ENCODE results near the gene CACNG4.

DNA sequence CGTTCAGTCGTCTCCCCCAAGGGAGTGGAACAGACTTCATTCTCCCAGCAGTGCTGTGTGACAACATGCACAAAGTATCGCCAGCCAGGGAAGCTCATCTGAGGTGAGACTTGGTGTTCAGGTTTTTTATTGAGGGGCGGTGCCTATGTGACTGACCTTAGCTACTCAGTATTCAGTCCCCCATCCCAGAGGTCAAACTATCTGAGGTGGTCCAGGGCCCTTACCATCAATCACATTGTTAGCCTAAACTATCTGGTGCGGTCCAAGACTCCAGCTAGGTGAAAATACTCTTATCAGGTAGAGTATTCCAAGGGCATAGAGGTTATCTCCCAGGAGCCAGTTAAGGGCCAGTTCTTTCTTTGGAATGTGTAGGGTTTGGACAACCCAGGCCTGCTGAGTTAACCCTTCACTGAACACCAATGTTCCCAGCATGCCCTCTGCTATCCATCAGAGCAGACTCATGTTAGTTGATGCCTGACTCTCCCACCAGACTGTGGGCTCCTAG lies 74.4 kb downstream of the CACNG4 start:
- TF ChIP-seq RARB (CRISPR knock-in tag; IDR thresholded peaks at IDR 0.05) (no peak), ARNTL (CRISPR knock-in tag; IDR thresholded peaks at IDR 0.05; ENCODE audit: borderline replicate concordance, low read depth) (no peak), ZFP3 (CRISPR knock-in tag; IDR thresholded peaks at IDR 0.05) (no peak), CREB5 (CRISPR knock-in tag; IDR thresholded peaks at IDR 0.05; ENCODE audit: low read depth) (no peak), GLIS3 (CRISPR knock-in tag; IDR thresholded peaks at IDR 0.05) (no peak), TCF4 (CRISPR knock-in tag; IDR thresholded peaks at IDR 0.05; ENCODE audit: borderline replicate concordance) (no peak)

Measured in SK-N-SH treated with all-trans-retinoic acid at 6 μM for 48 hours (cell line).